Effector memory CD8-positive, alpha-beta T cell (primary cell): ENCODE results near the gene AP3D1.

Experiments used
- ATAC-seq: fragments of 150-1000 bp; cut with Tn5 transposase; replicated peaks from 2 replicates; pipeline ENCODE4 v1.10.0; 2021; ENCODE audit warnings: mild to moderate bottlenecking, moderate library complexity
- DNase-seq, 3 experiments: peaks; one replicate each; pipeline ENCODE4 v3.0.0; 2021
- H3K27ac Mint-ChIP-seq, 2 donors: one replicate each; pipeline ENCODE4 v1.8.0; 2022; ENCODE audit warnings: mild to moderate bottlenecking in 2 of 2, mixed read lengths in 2 of 2, moderate library complexity in 2 of 2
- H3K27me3 Mint-ChIP-seq, 2 donors: one replicate each; pipeline ENCODE4 v1.8.0; 2022; ENCODE audit warnings: mixed read lengths in 2 of 2
- H3K36me3 Mint-ChIP-seq: one replicate; pipeline ENCODE4 v1.8.0; 2022; ENCODE audit warnings: mild to moderate bottlenecking, moderate library complexity, mixed read lengths; ENCODE audit not compliant: insufficient read depth
- H3K4me1 Mint-ChIP-seq, 2 donors: one replicate each; pipeline ENCODE4 v1.8.0; 2022; ENCODE audit warnings: low read depth in 2 of 2, mixed read lengths in 2 of 2
- H3K4me3 Mint-ChIP-seq, 2 donors: one replicate each; pipeline ENCODE4 v1.8.0; 2022; ENCODE audit warnings: mild to moderate bottlenecking in 2 of 2, mixed read lengths in 2 of 2, moderate library complexity in 2 of 2
- H3K9me3 Mint-ChIP-seq, 2 donors: one replicate each; pipeline ENCODE4 v1.8.0; 2022; ENCODE audit warnings: mixed read lengths in 2 of 2

Gene AP3D1

DNA sequence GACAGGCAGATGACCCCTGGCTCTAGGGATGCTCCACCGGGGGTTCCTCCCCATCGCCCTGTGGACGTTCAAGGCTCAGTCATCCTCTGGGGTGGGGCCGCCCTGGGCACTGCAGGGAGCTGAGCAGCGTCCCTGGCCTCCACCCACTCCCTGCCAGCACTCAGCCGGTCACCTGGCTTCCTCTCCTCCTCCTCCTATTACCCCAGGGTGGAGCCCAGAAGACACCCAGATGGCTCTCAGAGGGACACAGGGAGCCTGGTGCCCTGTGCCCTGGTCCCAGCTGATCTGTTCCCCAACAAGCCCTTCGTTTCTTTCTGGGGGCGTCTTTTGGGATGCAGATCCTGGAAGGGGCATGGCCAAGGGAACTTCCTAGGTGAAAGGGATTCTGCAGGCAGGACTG, 96.6 kb downstream of the AP3D1 start:
- peaks cover 30% of the 10 kb centered on the region for H3K36me3 Mint-ChIP-seq
- H3K27ac Mint-ChIP-seq: peak overlapping the region; percentile 52 to 96
- H3K4me1 Mint-ChIP-seq: peaks cover 23 to 37% of the 10 kb centered on the region in 2 donors
- no peaks in the 10 kb centered on the region for H3K27me3 Mint-ChIP-seq
- DNase-seq: no peak
- no peak overlapping the region for H3K4me3 Mint-ChIP-seq
- H3K9me3 Mint-ChIP-seq: no peaks in the 10 kb centered on the region
- no peak for ATAC-seq

DNA sequence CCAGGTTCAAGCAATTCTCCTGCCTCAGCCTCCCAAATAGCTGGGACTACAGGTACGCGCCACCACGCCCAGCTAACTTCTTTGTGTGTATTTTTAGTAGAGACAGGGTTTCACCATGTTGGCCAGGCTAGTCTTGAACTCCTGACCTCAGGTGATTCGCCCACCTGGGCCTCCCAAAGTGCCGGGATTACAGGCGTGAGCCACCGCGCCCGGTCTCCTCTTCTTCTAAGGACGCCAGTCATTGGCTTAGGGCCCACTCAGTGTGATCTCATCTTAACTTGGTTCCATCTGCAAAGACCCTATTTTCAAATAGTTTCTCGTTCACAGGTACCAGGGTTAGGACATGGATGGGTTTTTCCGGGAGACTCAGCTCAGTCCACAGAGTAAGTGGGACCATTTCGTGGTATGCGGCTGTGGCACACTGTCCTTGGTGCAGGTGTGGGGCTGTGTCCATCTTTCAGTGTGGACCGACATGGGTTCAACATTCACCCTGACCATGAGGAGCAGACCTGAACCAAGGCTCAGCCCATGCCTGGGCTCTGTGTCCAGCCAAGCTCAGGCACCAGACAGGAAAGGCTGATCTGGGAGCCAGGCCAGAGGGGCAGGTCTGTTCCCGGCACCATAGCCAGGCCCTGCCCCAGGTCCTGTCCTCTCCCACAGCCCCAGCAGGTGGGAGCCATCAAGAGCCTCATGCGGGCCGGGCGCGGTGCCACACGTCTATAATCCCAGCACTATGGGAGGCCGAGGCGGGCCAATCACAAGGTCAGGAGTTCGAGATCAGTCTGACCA, 97.6 kb downstream of the AP3D1 start:
- Mint-ChIP-seq H3K4me1 (peaks cover 30 to 41% of the 10 kb centered on the region in 2 donors), H3K4me3 (peak overlapping the region in 1 of 2 donors; percentile 25), H3K9me3 (no peaks in the 10 kb centered on the region), H3K36me3 (peaks cover 39% of the 10 kb centered on the region), H3K27me3 (no peaks in the 10 kb centered on the region), H3K27ac (peak overlapping the region; percentile 93 to 96)
- DNase-seq (no peak), ATAC-seq (no peak)

DNA sequence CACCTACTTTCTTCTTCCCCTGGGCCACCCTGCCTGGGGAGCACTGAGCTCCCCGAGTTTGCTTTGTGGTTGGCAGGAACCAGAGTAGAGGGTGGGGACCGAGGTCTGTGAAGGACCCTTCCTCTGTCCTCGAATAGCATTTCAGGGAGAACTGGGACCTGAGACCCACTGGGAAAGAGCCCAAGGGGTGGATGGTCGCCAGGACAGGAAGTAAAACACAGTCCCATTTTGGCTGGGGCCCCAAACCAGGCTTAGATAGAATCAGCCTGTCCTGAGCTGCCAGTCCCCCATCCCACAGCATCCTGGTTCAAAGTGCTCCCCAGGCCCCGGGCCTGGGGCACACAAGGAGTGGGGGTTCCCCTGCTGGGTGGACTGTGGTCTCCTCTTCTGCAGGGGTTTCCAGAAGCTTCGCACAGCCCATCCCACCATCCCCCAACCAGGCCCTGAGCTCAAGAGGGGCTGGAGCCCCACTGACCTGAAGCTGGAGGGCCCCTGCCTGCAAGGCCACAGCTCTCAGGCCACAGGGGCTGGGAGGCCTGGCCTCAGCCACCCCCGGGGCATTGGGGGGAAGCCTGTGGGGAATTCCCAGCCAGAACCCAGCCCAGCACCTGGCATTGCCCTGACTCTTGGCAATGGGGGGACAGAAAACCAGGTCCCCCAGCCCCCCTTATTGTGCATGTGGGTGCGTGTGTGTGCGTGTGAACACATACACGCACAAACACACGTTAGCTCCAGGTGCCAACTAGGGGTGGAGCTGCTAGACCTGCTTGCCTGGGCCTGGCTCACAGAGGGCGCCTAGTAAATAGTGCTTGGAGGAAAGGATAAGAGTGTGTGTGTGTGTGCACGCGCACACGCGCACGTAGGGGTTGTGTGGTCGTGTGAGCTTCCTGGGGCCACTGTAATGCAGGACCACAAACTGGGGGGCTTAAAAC, 99.3 kb downstream of the AP3D1 start:
- peak overlapping the region; percentile 81 to 82 for H3K4me3 Mint-ChIP-seq
- peaks cover 51% of the 10 kb centered on the region for H3K36me3 Mint-ChIP-seq
- peaks cover 40 to 41% of the 10 kb centered on the region in 2 donors for H3K4me1 Mint-ChIP-seq
- DNase-seq: peak; percentile 53 to 63 (median 62)
- peak overlapping the region; percentile 93 to 96 for H3K27ac Mint-ChIP-seq
- no peaks in the 10 kb centered on the region for H3K27me3 Mint-ChIP-seq
- peak; percentile 50 for ATAC-seq
- no peaks in the 10 kb centered on the region for H3K9me3 Mint-ChIP-seq

DNA sequence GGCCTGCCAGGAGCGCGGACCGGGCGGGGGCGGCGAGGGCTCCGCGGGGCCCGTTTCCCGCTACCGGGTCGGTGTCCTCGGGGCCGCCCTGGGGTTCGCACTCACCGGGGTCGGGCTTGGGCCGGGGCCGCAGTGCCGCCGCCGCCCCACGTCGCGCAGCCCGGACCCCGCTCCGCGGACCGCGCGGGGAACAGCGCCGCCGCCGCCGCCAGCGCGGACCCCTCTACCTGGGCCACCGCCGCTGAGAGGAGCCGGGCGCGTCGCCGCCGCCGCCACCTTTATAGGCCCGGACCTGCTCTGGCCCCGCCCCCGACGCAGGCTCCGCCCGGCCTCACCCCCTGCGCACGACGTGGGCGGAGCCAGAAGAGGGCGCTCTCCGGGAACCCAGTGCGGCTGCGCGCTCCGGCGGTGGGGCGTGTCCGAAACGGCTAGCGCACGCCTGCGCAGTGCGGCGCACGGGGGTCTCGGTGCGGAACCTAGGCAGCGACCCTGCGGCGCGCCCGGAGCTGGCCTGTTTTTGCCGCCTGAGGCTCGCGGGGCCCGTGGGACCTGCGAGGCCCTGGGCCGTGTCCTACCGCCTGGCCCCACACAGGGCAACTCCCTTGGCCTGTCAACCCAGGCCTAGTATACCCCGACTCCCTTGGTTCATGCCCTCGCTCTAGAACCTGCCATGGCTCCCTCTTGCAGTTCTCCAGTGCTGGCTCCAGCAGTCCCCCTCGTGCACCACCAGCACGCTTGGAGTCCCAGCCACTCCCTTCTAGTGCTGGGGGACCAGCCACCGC, 100.2 kb downstream of the AP3D1 start, which contains the start of gene MKNK2:
MKNK2 (minus strand) TSS at position 254 of the 782 bp plus-strand sequence. CDS start 393 bp downstream, outside the sequence.
- Mint-ChIP-seq H3K36me3 (peaks cover 59% of the 10 kb centered on the region), H3K4me1 (peaks cover 35 to 41% of the 10 kb centered on the region in 2 donors), H3K4me3 (peak within 1 kb of the TSS; percentile 81 to 83), H3K27ac (peak within 1 kb of the TSS; percentile 93 to 96), H3K9me3 (no peaks in the 10 kb centered on the region), H3K27me3 (no peaks in the 10 kb centered on the region)
- DNase-seq: peak; percentile 93 to 96 (median 94)
- peak; percentile 68 for ATAC-seq
